Skeletal muscle satellite cell (primary cell): ENCODE results near the gene PPT2.
"Not testable (repeated sequence)": the region's sequence is repeated elsewhere in the genome, so short reads cannot be mapped to it uniquely, and the experiment has no call there.

Experiments
- H3K27me3 ChIP-seq: 2 replicates; pipeline ENCODE4 v1.7.0; 2013; ENCODE audit warnings: low read length; ENCODE audit not compliant: control insufficient read depth, insufficient read depth
- H3K36me3 ChIP-seq: 2 replicates; pipeline ENCODE4 v1.7.0; 2013; ENCODE audit warnings: mild to moderate bottlenecking, control low read depth, low read length; ENCODE audit not compliant: insufficient read depth
- H3K4me1 ChIP-seq: 2 replicates; pipeline ENCODE4 v1.7.0; 2013; ENCODE audit warnings: low read length; ENCODE audit not compliant: control insufficient read depth, insufficient read depth
- H3K4me2 ChIP-seq: 2 replicates; pipeline ENCODE4 v1.7.0; 2013; ENCODE audit warnings: mild to moderate bottlenecking, low read length
- H3K4me3 ChIP-seq: 2 replicates; pipeline ENCODE4 v1.7.0; 2013; ENCODE audit warnings: low read length
- H3K9ac ChIP-seq: 2 replicates; pipeline ENCODE4 v1.7.0; 2013; ENCODE audit warnings: mild to moderate bottlenecking, low read depth, low read length, moderate library complexity
- H3K9me3 ChIP-seq: replicated peaks from 2 replicates; pipeline ENCODE4 v1.7.0; 2013; ENCODE audit warnings: mild to moderate bottlenecking, control low read depth, low read length

Gene PPT2

DNA sequence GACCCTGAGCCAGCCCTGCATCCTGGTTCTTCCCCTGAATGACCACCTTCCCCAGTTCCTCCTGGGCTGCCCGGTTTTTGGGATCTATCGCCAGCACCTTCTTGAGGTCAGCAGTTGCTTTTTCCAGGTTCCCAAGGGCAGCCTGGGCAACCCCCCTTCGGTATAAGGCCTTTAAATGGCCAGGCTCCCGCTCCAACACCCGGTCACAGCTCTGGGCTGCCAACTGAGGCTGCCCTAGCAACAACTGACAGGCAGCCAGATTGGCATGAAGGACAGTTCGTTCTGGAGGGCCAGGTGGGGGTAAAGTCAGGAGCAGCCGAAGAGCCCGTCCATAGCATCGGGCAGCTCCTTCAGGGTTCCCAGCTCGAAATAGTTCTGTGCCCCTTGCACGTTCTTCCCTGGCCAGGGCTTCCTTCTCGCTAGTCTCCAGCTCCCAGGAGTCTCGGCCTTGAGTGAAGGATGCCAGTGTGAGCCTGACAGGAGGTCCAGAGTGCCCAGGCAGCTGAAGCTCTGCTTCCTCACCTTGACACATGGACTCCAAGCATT lies 25.1 kb upstream of the PPT2 start:
- peak overlapping the region; percentile 8 for H3K9ac ChIP-seq
- H3K4me2 ChIP-seq, result peak overlapping the region; percentile 96
- H3K4me3 ChIP-seq, result peak overlapping the region; percentile 86

DNA sequence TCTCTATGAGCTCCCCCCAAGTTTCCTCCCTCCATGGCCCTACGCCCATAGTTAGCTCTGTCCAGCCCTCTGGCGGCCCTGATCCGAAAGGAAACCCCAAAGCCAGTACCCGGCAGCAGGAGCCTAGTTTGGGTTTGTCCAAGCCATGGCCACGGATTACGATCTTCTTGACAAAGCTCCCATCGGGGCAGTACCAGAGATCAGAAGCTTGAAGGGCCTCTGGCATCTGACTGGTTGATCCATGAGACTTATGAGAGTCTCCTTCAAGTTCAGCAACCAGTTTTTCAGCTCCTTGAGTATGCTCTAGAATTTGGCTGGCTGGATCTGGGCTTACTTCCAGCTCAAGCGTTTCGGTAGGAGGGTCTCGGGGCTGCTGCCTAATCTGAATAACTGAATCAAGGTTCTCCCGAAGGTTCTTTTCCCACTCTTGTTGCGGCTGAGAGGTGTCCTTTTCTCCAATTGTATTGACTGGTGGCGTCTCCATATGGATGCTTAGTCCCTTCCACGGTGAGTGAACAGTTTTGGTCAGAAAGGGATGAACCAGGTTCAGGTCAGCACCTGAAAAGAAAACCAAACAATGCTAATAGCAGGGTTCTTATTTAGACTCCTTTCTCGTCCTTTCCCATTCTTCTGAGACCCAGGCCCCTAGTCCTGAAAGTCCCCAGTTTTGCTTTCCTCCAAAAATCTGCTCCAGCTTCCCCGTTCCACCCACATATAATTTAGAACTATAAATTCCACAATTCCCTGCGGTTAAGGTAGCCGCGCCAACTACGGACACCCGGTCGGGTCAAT lies 24.4 kb upstream of the PPT2 start:
- Histone ChIP-seq H3K36me3 (peaks cover 14% of the 10 kb centered on the region), H3K9ac (peak overlapping the region; percentile 83), H3K27me3 (peaks cover 4% of the 10 kb centered on the region), H3K4me2 (peak overlapping the region; percentile 96), H3K4me1 (peaks cover 24% of the 10 kb centered on the region), H3K4me3 (peak overlapping the region; percentile 86), H3K9me3 (no peaks in the 10 kb centered on the region)

More for the DNA sequence above, 25.1 kb upstream of the PPT2 start:
- no peaks in the 10 kb centered on the region for H3K9me3 ChIP-seq
- peaks cover 20% of the 10 kb centered on the region for H3K36me3 ChIP-seq
- peaks cover 24% of the 10 kb centered on the region for H3K4me1 ChIP-seq
- peaks cover under 1% of the 10 kb centered on the region for H3K27me3 ChIP-seq

DNA sequence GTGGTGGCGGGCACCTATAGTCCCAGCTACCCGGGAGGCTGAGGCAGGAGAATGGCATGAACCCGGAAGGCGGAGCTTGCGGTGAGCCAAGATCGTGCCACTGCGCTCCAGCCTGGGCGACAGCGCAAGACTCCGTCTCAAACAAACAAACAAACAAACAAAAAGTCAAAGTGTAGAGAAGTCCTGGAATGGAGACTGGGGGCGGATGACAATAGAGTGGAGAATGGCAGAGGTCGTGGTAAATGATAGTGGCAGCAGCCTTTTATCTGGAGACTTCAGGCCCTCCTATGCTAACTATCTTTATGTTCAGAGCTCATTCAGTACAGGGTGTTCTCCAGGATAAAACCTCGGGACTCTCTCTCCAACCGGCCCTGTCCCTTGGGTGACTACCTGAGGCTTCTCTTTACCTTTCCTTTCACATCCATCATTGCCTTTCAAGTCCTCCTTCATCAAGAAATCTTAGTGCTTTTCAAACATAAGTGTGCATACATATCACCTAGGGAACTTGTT lies 22.4 kb upstream of the PPT2 start:
- Histone ChIP-seq H3K9me3 (no peaks in the 10 kb centered on the region), H3K36me3 (peaks cover 2% of the 10 kb centered on the region), H3K27me3 (peaks cover 14% of the 10 kb centered on the region), H3K9ac (no peak overlapping the region), H3K4me1 (peaks cover 24% of the 10 kb centered on the region), H3K4me3 (no peak overlapping the region), H3K4me2 (no peak overlapping the region)

GRCh38 chr6:32132110-32132509 lies 21.8 kb upstream of the PPT2 start:
- H3K36me3 ChIP-seq, result peaks cover 2% of the 10 kb centered on the region
- H3K4me2 ChIP-seq, result no peak overlapping the region
- H3K27me3 ChIP-seq, result peaks cover 14% of the 10 kb centered on the region
- no peak overlapping the region for H3K9ac ChIP-seq
- H3K4me3 ChIP-seq, result no peak overlapping the region
- H3K4me1 ChIP-seq, result peaks cover 19% of the 10 kb centered on the region
- no peaks in the 10 kb centered on the region for H3K9me3 ChIP-seq

DNA sequence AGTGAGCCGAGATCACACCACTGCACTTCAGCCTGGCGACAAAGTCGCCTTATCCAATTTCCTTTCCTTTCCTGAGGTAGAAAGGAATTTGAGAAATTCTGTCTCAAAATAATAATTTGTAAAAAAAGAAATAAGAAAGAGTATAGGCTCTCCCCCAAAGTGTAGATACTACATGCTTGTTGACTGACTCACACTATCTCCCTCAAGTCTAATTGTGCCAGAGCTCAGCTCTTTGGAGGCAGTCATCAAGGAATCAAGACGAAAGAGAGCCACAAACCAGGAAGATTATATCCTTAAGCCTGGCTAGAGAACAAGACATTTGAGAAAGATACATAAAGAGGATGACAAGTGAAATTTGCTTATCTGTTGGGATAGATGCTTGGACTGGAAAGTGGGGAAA lies 20.2 kb upstream of the PPT2 start:
- Histone ChIP-seq H3K4me2 (no peak overlapping the region), H3K4me1 (peaks cover 10% of the 10 kb centered on the region), H3K4me3 (no peak overlapping the region)

GRCh38 chr6:32137454-32137853 lies 16.5 kb upstream of the PPT2 start:
- Histone ChIP-seq H3K9me3 (no peaks in the 10 kb centered on the region), H3K27me3 (peaks cover 28% of the 10 kb centered on the region), H3K4me2 (no peak overlapping the region), H3K36me3 (no peaks in the 10 kb centered on the region), H3K9ac (no peak overlapping the region), H3K4me3 (no peak overlapping the region), H3K4me1 (no peaks in the 10 kb centered on the region)

More for the DNA sequence above, 20.2 kb upstream of the PPT2 start:
- Histone ChIP-seq H3K36me3 (no peaks in the 10 kb centered on the region), H3K9me3 (no peaks in the 10 kb centered on the region), H3K27me3 (peaks cover 18% of the 10 kb centered on the region), H3K9ac (no peak overlapping the region)

- Histone ChIP-seq H3K4me2 (no peak overlapping the region), H3K9ac (no peak overlapping the region), H3K4me1 (no peaks in the 10 kb centered on the region), H3K9me3 (no peaks in the 10 kb centered on the region), H3K4me3 (no peak overlapping the region), H3K27me3 (peaks cover 26% of the 10 kb centered on the region), H3K36me3 (no peaks in the 10 kb centered on the region)
Measured at GRCh38 chr6:32139590-32139989, 14.4 kb upstream of the PPT2 start.

- H3K4me1 ChIP-seq, result no peaks in the 10 kb centered on the region
- H3K4me2 ChIP-seq, result no peak overlapping the region
- H3K9ac ChIP-seq, result no peak overlapping the region
- H3K4me3 ChIP-seq, result no peak overlapping the region
- H3K27me3 ChIP-seq, result peaks cover 25% of the 10 kb centered on the region
- H3K36me3 ChIP-seq, result no peaks in the 10 kb centered on the region
- no peaks in the 10 kb centered on the region for H3K9me3 ChIP-seq
Measured at GRCh38 chr6:32140420-32141046, 13.4 kb upstream of the PPT2 start.

GRCh38 chr6:32144238-32144637 lies 9.7 kb upstream of the PPT2 start:
- H3K27me3 ChIP-seq, result peaks cover 45% of the 10 kb centered on the region
- H3K9ac ChIP-seq, H3K4me2 ChIP-seq, H3K4me1 ChIP-seq, H3K9me3 ChIP-seq, H3K4me3 ChIP-seq, H3K36me3 ChIP-seq: not testable (repeated sequence)

GRCh38 chr6:32146287-32146686 lies 7.7 kb upstream of the PPT2 start:
- Histone ChIP-seq H3K4me1 (no peaks in the 10 kb centered on the region), H3K4me2 (no peak overlapping the region), H3K36me3 (no peaks in the 10 kb centered on the region), H3K4me3 (no peak overlapping the region), H3K9ac (no peak overlapping the region), H3K9me3 (no peaks in the 10 kb centered on the region), H3K27me3 (peaks cover 50% of the 10 kb centered on the region)

- Histone ChIP-seq H3K4me3 (no peak overlapping the region), H3K27me3 (peaks cover 47% of the 10 kb centered on the region), H3K9ac (no peak overlapping the region), H3K4me2 (no peak overlapping the region), H3K4me1 (no peaks in the 10 kb centered on the region), H3K9me3 (no peaks in the 10 kb centered on the region), H3K36me3 (no peaks in the 10 kb centered on the region)
Measured at GRCh38 chr6:32146687-32147086, 7.3 kb upstream of the PPT2 start.
